ENCODE data around the gene PARL.

DNA sequence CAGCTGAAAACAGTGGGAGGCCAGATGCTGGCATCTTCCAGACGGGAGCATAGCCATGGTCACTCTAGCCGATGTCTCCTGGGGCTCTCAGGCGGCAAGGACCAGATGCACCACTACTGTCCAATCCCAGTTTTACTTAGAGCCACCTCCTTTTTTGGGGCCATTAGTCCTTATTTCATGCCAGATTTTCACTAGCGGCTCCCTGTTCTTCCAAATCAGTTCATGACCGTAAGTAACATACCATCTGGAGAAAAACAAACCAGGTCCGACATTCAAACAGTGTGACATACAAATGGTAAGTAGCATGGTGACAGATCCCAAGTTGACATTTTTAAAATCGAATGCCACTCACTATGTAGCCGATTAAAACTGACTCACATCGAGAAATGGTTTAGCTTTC, 55.2 kb downstream of the PARL start:
- TF ChIP-seq, protein P1, sequence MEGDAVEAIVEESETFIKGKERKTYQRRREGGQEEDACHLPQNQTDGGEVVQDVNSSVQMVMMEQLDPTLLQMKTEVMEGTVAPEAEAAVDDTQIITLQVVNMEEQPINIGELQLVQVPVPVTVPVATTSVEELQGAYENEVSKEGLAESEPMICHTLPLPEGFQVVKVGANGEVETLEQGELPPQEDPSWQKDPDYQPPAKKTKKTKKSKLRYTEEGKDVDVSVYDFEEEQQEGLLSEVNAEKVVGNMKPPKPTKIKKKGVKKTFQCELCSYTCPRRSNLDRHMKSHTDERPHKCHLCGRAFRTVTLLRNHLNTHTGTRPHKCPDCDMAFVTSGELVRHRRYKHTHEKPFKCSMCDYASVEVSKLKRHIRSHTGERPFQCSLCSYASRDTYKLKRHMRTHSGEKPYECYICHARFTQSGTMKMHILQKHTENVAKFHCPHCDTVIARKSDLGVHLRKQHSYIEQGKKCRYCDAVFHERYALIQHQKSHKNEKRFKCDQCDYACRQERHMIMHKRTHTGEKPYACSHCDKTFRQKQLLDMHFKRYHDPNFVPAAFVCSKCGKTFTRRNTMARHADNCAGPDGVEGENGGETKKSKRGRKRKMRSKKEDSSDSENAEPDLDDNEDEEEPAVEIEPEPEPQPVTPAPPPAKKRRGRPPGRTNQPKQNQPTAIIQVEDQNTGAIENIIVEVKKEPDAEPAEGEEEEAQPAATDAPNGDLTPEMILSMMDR (IDR thresholded peaks at IDR 0.05): no peak
- no peak for TF ChIP-seq EZH2 (IDR thresholded peaks at IDR 0.05)

All from neural progenitor cell (in vitro differentiated cells).